Mesendoderm (in vitro differentiated cells): ENCODE measurements around the gene SUGT1.

Experiments
- DNase-seq: peaks from one replicate; pipeline ENCODE4 v3.0.0; 2013
- H2AK5ac ChIP-seq: 2 replicates; pipeline ENCODE4 v1.6.1; 2013; ENCODE audit warnings: low read length, inconsistent platforms
- H2BK120ac ChIP-seq: 2 replicates; pipeline ENCODE4 v1.6.1; 2013; ENCODE audit warnings: low read depth, mild to moderate bottlenecking, low read length, moderate library complexity, mixed read lengths
- H2BK15ac ChIP-seq: replicated peaks from 2 replicates; pipeline ENCODE4 v1.6.1; 2013; ENCODE audit warnings: low read depth, mild to moderate bottlenecking, moderate library complexity
- H2BK5ac ChIP-seq: 2 replicates; pipeline ENCODE4 v1.6.1; 2013; ENCODE audit warnings: low read length, inconsistent platforms
- H3K18ac ChIP-seq: 2 replicates; pipeline ENCODE4 v1.6.1; 2013; ENCODE audit warnings: mild to moderate bottlenecking, low read length, mixed read lengths
- H3K23ac ChIP-seq: one replicate; pipeline ENCODE4 v1.6.1; 2013; ENCODE audit warnings: low read length
- H3K27ac ChIP-seq: 2 replicates; pipeline ENCODE4 v1.5.1; 2013; ENCODE audit warnings: low read depth, mild to moderate bottlenecking, inconsistent platforms, low read length, moderate library complexity
- H3K27me3 ChIP-seq: 2 replicates; pipeline ENCODE4 v1.6.1; 2013; ENCODE audit warnings: low read length, control low read depth, mild to moderate bottlenecking, inconsistent platforms; ENCODE audit not compliant: insufficient read depth, poor library complexity
- H3K36me3 ChIP-seq: 2 replicates; pipeline ENCODE4 v1.6.1; 2013; ENCODE audit warnings: low read length, inconsistent platforms; ENCODE audit not compliant: control insufficient read depth, insufficient read depth
- H3K4ac ChIP-seq: one replicate; pipeline ENCODE4 v1.6.1; 2013; ENCODE audit warnings: low read depth, mild to moderate bottlenecking, low read length, moderate library complexity
- H3K4me1 ChIP-seq: 2 replicates; pipeline ENCODE4 v1.6.1; 2013; ENCODE audit warnings: low read depth, low read length, inconsistent platforms; ENCODE audit not compliant: control insufficient read depth
- H3K4me2 ChIP-seq: 2 replicates; pipeline ENCODE4 v1.6.1; 2013; ENCODE audit warnings: low read length
- H3K4me3 ChIP-seq: 2 replicates; pipeline ENCODE4 v1.5.1; 2013; ENCODE audit warnings: mild to moderate bottlenecking, low read length
- H3K56ac ChIP-seq: one replicate; pipeline ENCODE4 v1.6.1; 2013; ENCODE audit warnings: low read length
- H3K79me1 ChIP-seq: 2 replicates; pipeline ENCODE4 v1.6.1; 2013; ENCODE audit warnings: low read length, inconsistent platforms
- H3K79me2 ChIP-seq: 2 replicates; pipeline ENCODE4 v1.6.1; 2013; ENCODE audit warnings: mild to moderate bottlenecking, low read length; ENCODE audit not compliant: control insufficient read depth, insufficient read depth
- H3K9ac ChIP-seq: 2 replicates; pipeline ENCODE4 v1.6.1; 2013; ENCODE audit warnings: low read length, inconsistent platforms
- H4K5ac ChIP-seq: one replicate; pipeline ENCODE4 v1.6.1; 2013; ENCODE audit warnings: low read length
- H4K8ac ChIP-seq: one replicate; pipeline ENCODE4 v1.6.1; 2013; ENCODE audit warnings: low read depth, mild to moderate bottlenecking, control low read depth, low read length, moderate library complexity
- WGBS: extraction: QIAGEN DNeasy Blood & Tissue Kit; methylation state at CpG from one replicate; pipeline ENCODE4 v1.1.7; 2013; ENCODE audit warnings: low lambda C conversion rate, missing lambda C conversion rate; ENCODE audit not compliant: insufficient coverage; ENCODE audit errors: extremely low coverage; 5-methylcytosine and 5-hydroxymethylcytosine counted together

The SUGT1 gene

DNA sequence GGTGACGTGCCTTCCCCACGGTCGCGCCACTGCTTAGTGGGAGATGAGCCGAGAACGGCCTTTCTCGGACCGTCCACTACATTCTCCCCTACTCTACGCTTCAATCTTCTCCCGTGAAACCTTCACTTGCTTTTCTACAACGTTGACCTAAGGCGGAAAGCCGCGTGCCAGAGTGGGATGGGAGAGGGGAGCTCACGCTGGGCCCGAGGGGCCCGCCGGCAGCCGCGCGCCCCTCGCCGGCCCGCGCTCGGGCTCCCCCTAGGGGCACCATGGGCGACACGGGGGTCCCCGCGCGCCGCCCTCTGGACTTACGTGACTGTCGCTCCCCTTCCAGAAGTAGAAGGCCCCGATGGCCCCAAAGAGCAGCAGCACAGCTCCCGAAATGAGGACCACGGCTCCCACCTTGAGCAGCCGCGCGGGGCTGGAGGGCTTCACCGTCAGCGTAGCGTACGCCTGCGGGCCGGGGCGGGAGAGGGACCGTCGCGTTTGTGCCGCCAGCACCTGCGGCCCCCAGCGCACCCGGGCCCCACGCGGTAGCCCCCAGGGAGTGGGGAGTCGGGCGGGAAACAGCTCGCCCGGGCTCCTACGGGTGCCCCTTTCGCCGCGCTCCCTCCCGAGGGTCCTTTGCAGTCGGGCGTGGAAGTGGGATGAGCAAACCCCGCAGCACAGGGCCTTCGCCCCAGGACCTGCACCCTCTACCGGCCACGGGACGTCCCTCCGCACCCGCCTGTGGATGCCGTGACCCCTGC is 86.3 kb downstream of the SUGT1 start:
- no peaks in the 10 kb centered on the region for H3K79me1 ChIP-seq
- no peak overlapping the region for H2BK15ac ChIP-seq
- H3K23ac ChIP-seq, result peak overlapping the region; percentile 94
- WGBS, result no CpG with 5 or more reads among the region's 75 CpGs
- H3K79me2 ChIP-seq, result no peaks in the 10 kb centered on the region
- no peaks in the 10 kb centered on the region for H3K27me3 ChIP-seq
- H3K4ac ChIP-seq, result no peak overlapping the region
- H3K4me1 ChIP-seq, result peaks cover 2% of the 10 kb centered on the region
- no peaks in the 10 kb centered on the region for H3K36me3 ChIP-seq
- H3K27ac ChIP-seq, result no peak overlapping the region
- H3K4me3 ChIP-seq, result peak overlapping the region; percentile 51
- H2AK5ac ChIP-seq, result no peak overlapping the region
- H2BK5ac ChIP-seq, result no peak overlapping the region
- no peak overlapping the region for H4K8ac ChIP-seq
- H3K4me2 ChIP-seq, result peak overlapping the region; percentile 95
- peak overlapping the region; percentile 92 for H3K56ac ChIP-seq
- no peak overlapping the region for H2BK120ac ChIP-seq
- no peak overlapping the region for H4K5ac ChIP-seq
- peak overlapping the region; percentile 75 for H3K9ac ChIP-seq
- DNase-seq, result peak; percentile 62
- H3K18ac ChIP-seq, result peak overlapping the region; percentile 20

DNA sequence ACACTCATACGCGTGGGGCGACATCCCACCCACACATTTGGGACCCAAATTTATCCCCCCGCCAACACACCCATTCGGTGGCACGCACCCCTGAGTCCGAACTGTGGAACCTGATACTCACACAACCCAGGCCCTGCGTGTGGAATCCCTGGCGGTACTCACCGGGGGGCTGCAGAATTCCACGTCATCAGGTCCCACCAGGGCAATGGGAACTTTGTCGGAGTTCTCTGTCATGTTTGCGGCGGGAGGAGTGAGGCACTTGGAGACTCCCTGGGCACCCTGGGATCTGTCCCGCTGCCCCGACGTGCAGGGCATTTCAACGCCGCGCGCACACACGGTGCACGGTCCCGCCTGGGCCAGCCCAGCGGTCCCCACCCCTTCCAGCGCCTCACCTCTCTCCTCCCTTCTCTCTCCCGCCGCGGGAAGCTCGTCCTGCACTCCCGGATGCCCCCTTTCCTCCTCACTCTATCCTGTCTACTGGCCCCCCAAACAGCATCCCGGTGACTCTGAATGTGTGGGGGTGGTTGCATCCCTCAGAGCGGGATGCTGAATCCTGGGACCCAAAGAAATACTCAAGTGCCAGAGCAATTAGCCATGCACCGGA is 86.9 kb downstream of the SUGT1 start, which contains the start of gene CNMD:
CNMD (minus strand) TSS at position 353 of the 604 bp plus-strand sequence; CDS start at position 234, 119 bp downstream.
- DNase-seq, result peak; percentile 52
- WGBS, result no CpG with 5 or more reads among the region's 34 CpGs
- H3K27me3 ChIP-seq, result no peaks in the 10 kb centered on the region

DNA sequence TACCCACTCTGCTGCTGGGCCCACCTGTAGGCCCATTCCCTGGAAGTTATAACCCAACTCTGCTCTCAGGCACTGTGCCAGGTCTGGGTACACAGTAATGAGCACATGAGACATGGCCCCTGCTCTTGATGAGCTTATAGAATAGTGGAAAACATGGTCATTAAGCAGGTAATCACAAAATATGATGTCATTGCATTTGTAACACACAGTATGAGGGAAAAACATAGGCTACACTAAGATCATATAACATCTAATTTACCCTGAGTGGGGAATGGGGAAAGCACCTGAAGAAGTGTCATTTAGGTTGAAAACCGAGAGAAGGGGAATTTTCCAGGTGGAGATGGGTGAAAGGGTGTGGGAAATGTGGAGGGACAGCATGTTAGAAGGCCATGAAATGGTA is 90.9 kb downstream of the SUGT1 start:
- H4K8ac ChIP-seq, result no peak overlapping the region
- no peak overlapping the region for H2BK5ac ChIP-seq
- no peaks in the 10 kb centered on the region for H3K79me1 ChIP-seq
- no peak overlapping the region for H2AK5ac ChIP-seq
- H3K27me3 ChIP-seq, result no peaks in the 10 kb centered on the region
- H3K9ac ChIP-seq, result no peak overlapping the region
- H3K18ac ChIP-seq, result no peak overlapping the region
- no peak for DNase-seq
- H3K27ac ChIP-seq, result no peak overlapping the region
- no peak overlapping the region for H4K5ac ChIP-seq
- H2BK15ac ChIP-seq, result no peak overlapping the region
- H3K4me1 ChIP-seq, result peaks cover under 1% of the 10 kb centered on the region
- no CpG with 5 or more reads among the region's 1 CpG for WGBS
- H3K4me3 ChIP-seq, result no peak overlapping the region
- no peak overlapping the region for H2BK120ac ChIP-seq
- H3K36me3 ChIP-seq, result no peaks in the 10 kb centered on the region
- H3K56ac ChIP-seq, result no peak overlapping the region
- H3K23ac ChIP-seq, result no peak overlapping the region
- no peak overlapping the region for H3K4ac ChIP-seq
- no peaks in the 10 kb centered on the region for H3K79me2 ChIP-seq
- no peak overlapping the region for H3K4me2 ChIP-seq

More for the DNA sequence above, 86.9 kb downstream of the SUGT1 start, which contains the start of gene CNMD:
- peak within 1 kb of the TSS; percentile 75 for H3K9ac ChIP-seq
- no peak within 1 kb of the TSS for H4K8ac ChIP-seq
- H4K5ac ChIP-seq, result no peak within 1 kb of the TSS
- peak within 1 kb of the TSS; percentile 51 for H3K4me3 ChIP-seq
- no peaks in the 10 kb centered on the region for H3K79me1 ChIP-seq
- H3K36me3 ChIP-seq, result no peaks in the 10 kb centered on the region
- peak within 1 kb of the TSS; percentile 95 for H3K4me2 ChIP-seq
- H3K27ac ChIP-seq, result no peak within 1 kb of the TSS
- no peak within 1 kb of the TSS for H3K4ac ChIP-seq
- H2AK5ac ChIP-seq, result no peak within 1 kb of the TSS
- H2BK15ac ChIP-seq, result no peak within 1 kb of the TSS
- H2BK120ac ChIP-seq, result no peak within 1 kb of the TSS
- peaks cover 2% of the 10 kb centered on the region for H3K4me1 ChIP-seq
- no peak within 1 kb of the TSS for H2BK5ac ChIP-seq
- H3K18ac ChIP-seq, result peak within 1 kb of the TSS; percentile 20
- no peaks in the 10 kb centered on the region for H3K79me2 ChIP-seq
- H3K56ac ChIP-seq, result peak within 1 kb of the TSS; percentile 92
- H3K23ac ChIP-seq, result peak within 1 kb of the TSS; percentile 94

DNA sequence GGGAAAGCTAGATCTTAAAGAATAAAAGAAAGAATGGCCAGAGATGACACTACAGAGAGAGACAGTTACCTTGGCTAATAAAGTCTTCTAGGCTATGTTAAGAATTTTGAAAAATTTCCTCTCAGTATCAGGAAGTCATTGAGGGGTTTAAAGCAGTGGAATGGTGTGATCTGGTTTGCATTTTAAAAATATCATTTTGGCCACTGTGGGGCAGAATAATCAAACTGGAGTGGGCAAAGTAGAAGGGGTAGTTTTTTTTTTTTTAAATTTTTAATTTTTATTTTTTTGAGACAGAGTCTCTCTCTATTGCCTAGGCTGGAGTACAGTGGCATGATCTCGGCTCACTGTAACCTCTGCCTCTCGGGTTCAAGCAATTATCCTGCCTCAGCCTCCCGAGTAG is 91.4 kb downstream of the SUGT1 start:
- no peaks in the 10 kb centered on the region for H3K79me2 ChIP-seq
- no peak overlapping the region for H3K9ac ChIP-seq
- no peak overlapping the region for H2BK5ac ChIP-seq
- no peak overlapping the region for H2BK15ac ChIP-seq
- no peaks in the 10 kb centered on the region for H3K79me1 ChIP-seq
- no peaks in the 10 kb centered on the region for H3K4me1 ChIP-seq
- H3K4ac ChIP-seq, result no peak overlapping the region
- no peak overlapping the region for H3K4me2 ChIP-seq
- no peak overlapping the region for H2BK120ac ChIP-seq
- no peaks in the 10 kb centered on the region for H3K36me3 ChIP-seq
- DNase-seq, result no peak
- H3K27ac ChIP-seq, result no peak overlapping the region
- H4K5ac ChIP-seq, result no peak overlapping the region
- H3K23ac ChIP-seq, result no peak overlapping the region
- no CpG with 5 or more reads among the region's 3 CpGs for WGBS
- no peak overlapping the region for H3K18ac ChIP-seq
- no peaks in the 10 kb centered on the region for H3K27me3 ChIP-seq
- no peak overlapping the region for H3K56ac ChIP-seq
- no peak overlapping the region for H2AK5ac ChIP-seq
- H4K8ac ChIP-seq, result no peak overlapping the region
- no peak overlapping the region for H3K4me3 ChIP-seq

DNA sequence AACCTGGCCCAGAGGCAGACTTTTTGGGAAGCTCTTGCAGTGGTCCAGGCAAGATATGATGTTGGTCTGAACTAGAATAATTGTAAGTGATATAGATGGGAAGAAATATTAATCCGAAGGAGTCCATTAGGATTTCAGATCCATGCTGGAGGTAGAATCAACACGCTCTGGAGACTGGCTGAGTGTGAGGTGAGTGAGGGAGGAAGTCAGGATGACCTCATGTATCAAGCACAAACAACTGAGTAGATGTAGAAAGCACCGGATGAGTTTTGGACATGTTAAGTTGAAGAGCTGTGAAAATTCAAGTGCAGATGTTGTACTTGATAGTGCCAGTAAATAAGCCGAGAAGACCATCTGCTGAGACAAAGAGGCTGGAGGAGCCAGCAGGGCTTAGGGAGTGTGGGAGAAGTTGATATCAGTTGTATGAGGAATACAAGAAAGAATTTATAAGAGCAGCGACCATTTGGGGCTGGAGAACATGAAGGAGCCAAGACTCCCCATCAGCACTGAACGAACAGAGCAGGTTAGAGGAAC is 92.3 kb downstream of the SUGT1 start:
- no peak overlapping the region for H3K4ac ChIP-seq
- H2BK120ac ChIP-seq, result no peak overlapping the region
- no peak overlapping the region for H4K5ac ChIP-seq
- no peak overlapping the region for H2AK5ac ChIP-seq
- DNase-seq, result no peak
- no peak overlapping the region for H3K4me2 ChIP-seq
- no peak overlapping the region for H2BK5ac ChIP-seq
- no peak overlapping the region for H3K9ac ChIP-seq
- no peak overlapping the region for H3K56ac ChIP-seq
- no peak overlapping the region for H3K4me3 ChIP-seq
- H3K79me1 ChIP-seq, result no peaks in the 10 kb centered on the region
- H3K27ac ChIP-seq, result no peak overlapping the region
- no peaks in the 10 kb centered on the region for H3K36me3 ChIP-seq
- H3K23ac ChIP-seq, result no peak overlapping the region
- H2BK15ac ChIP-seq, result no peak overlapping the region
- WGBS, result no CpG with 5 or more reads among the region's 6 CpGs
- H3K27me3 ChIP-seq, result no peaks in the 10 kb centered on the region
- no peak overlapping the region for H3K18ac ChIP-seq
- no peak overlapping the region for H4K8ac ChIP-seq
- no peaks in the 10 kb centered on the region for H3K4me1 ChIP-seq
- no peaks in the 10 kb centered on the region for H3K79me2 ChIP-seq
